GM12878 (cell line): ENCODE measurements around the gene TMEM132C. TPM values are rescaled to one million over a fixed set of nuclear protein-coding genes. Genes with fewer than 3 reads are reported as not detected.

Experiments
- ATAC-seq: fragments of 200-7000 bp; cut with Tn5 transposase; 3 replicates; pipeline ENCODE4 v1.9.1; 2020; ENCODE audit warnings: mild to moderate bottlenecking, moderate library complexity
- BruUV-seq: library from RNA; stranded (reverse); fragments of 400-500 nt; replicated peaks from 2 replicates; lab custom pipeline; 2021; lab: Mats Ljungman, UMichigan
- CTCF ChIA-PET: fragments of 300-600 bp; sonication (Branson Sonifier 250); formaldehyde crosslinking; extraction: SDS; loops from one replicate; lab custom pipeline; 2021; ENCODE audit warnings: inconsistent platforms; lab: Yijun Ruan, JAX
- POLR2A ChIA-PET: fragments of 350-600 bp; formaldehyde crosslinking; extraction: SDS; loops from one replicate; lab custom pipeline; 2021; ENCODE audit warnings: inconsistent platforms; lab: Charles Lee
- RAD21 ChIA-PET: fragments of 300-600 bp; sonication (Branson Sonifier 250); formaldehyde crosslinking; loops from one replicate; lab custom pipeline; 2023; ENCODE audit warnings: antibody characterized with exemption; ENCODE audit not compliant: unreplicated experiment; lab: Charles Lee
- SMC1A ChIA-PET: fragments of 300-600 bp; sonication (Branson Sonifier 250); formaldehyde crosslinking; loops from one replicate; lab custom pipeline; 2023; ENCODE audit not compliant: unreplicated experiment, uncharacterized antibody; lab: Charles Lee
- DNase-seq: peaks from one replicate; pipeline ENCODE4 v3.0.0-alpha.2; 2011; ENCODE audit warnings: low read depth, low spot score
- FAIRE-seq: peaks from 3 replicates; lab custom pipeline; 2011; peaks lifted over from hg19 to GRCh38; lab: Jason Lieb, UNC
- H2AFZ ChIP-seq: 2 replicates; pipeline ENCODE4 v1.6.0; 2011; ENCODE audit warnings: low read depth, low read length, control low read depth; ENCODE audit not compliant: control insufficient read depth
- H3K27ac ChIP-seq: 2 replicates; pipeline ENCODE4 v1.5.1; 2011; ENCODE audit warnings: control low read depth; ENCODE audit not compliant: control insufficient read depth, insufficient read depth
- H3K27me3 ChIP-seq, 2 experiments: replicated peaks in 1 of 2; 2 replicates each; pipeline versions ENCODE4 v1.6.0 to v1.6.1; 2011; ENCODE audit warnings: low read length in 1 of 2; ENCODE audit not compliant: control insufficient read depth in 2 of 2, insufficient read depth in 2 of 2
- H3K36me3 ChIP-seq, 2 experiments: 2 replicates each; pipeline ENCODE4 v1.5.1; 2011; ENCODE audit warnings: low read length in 1 of 2; ENCODE audit not compliant: control insufficient read depth in 2 of 2, insufficient read depth in 2 of 2
- H3K4me1 ChIP-seq: 2 replicates; pipeline ENCODE4 v1.6.1; 2011; ENCODE audit warnings: mild to moderate bottlenecking, low read length, moderate library complexity, mixed read lengths; ENCODE audit not compliant: control insufficient read depth, insufficient read depth
- H3K4me2 ChIP-seq: 2 replicates; pipeline ENCODE4 v1.6.0; 2011; ENCODE audit warnings: control low read depth; ENCODE audit not compliant: control insufficient read depth, insufficient read depth
- H3K4me3 ChIP-seq: fragments of 200-600 bp; sonication (generic); 2 replicates; pipeline ENCODE4 v1.5.1; 2016
- H3K79me2 ChIP-seq: 2 replicates; pipeline ENCODE4 v1.6.0; 2011; ENCODE audit warnings: low read length; ENCODE audit not compliant: control insufficient read depth, insufficient read depth
- H3K9ac ChIP-seq: 2 replicates; pipeline ENCODE4 v1.8.0; 2011; ENCODE audit warnings: low read length, control low read depth, mixed read lengths; ENCODE audit not compliant: control insufficient read depth, insufficient read depth
- H3K9me3 ChIP-seq: replicated peaks from 3 replicates; pipeline ENCODE4 v1.5.1; 2011; ENCODE audit warnings: mild to moderate bottlenecking, low read length; ENCODE audit not compliant: control insufficient read depth, insufficient read depth
- H4K20me1 ChIP-seq: 2 replicates; pipeline ENCODE4 v1.6.0; 2011; ENCODE audit not compliant: control insufficient read depth, insufficient read depth
- IKZF1 ChIP-seq: fragments of 450-650 bp; conservative IDR thresholded peaks from 2 replicates; pipeline ENCODE4 v1.6.1; 2017; ENCODE audit warnings: antibody characterized with exemption, mild to moderate bottlenecking
- KLF5 ChIP-seq: fragments of 450-650 bp; IDR thresholded peaks from 2 replicates; pipeline ENCODE4 v1.6.1; 2014; ENCODE audit warnings: mild to moderate bottlenecking; ENCODE audit not compliant: partially characterized antibody
- RFX5 ChIP-seq: IDR thresholded peaks from 2 replicates; pipeline ENCODE4 v1.6.1; 2011; ENCODE audit warnings: low read depth, low read length, improper control_type of control experiment
- SP1 ChIP-seq: IDR thresholded peaks from one replicate; pipeline ENCODE4 v1.6.1; 2011; ENCODE audit warnings: low read depth, low read length
- ZNF274 ChIP-seq: IDR thresholded peaks from one replicate; pipeline ENCODE4 v1.8.0; 2011; ENCODE audit not compliant: insufficient read length, insufficient read depth
- WGBS: methylation state at CpG from one replicate; pipeline ENCODE4 v1.1.6; 2016; ENCODE audit warnings: low lambda C conversion rate; ENCODE audit not compliant: insufficient replicate concordance, insufficient coverage; ENCODE audit errors: missing lambda C conversion rate; 5-methylcytosine and 5-hydroxymethylcytosine counted together
- in situ Hi-C: fragments of 300-500 bp; cut with MboI; formaldehyde crosslinking; loops from 9 replicates; pipeline ENCODE4 v1.14.3; 2018; ENCODE audit warnings: mixed read lengths
- intact Hi-C: fragments of 100-400 bp; cut with micrococcal nuclease; formaldehyde crosslinking; loops from one replicate; pipeline ENCODE4 v1.14.2; 2022; ENCODE audit not compliant: unreplicated experiment
- polyA plus RNA-seq, 11 experiments: library from polyadenylated mRNA; depleted of rRNA in 4 of 11; unstranded in 6 of 11; stranded (reverse) in 5 of 11; fragments of >200 nt; fragmentation: Nextera tagmentation in 4 of 11; fragmentation: Illumina TruSeq in 1 of 11; extraction: Ambion mirVana in 4 of 11; extraction: Trizol in 1 of 11; gene quantifications; 1 replicate in 1 of 11; 2 replicates in 10 of 11; pipeline versions ENCODE4 v1.2.1 to v1.2.3, GENCODE V29; 2011 to 2016; ENCODE audit warnings: inconsistent platforms in 2 of 11, missing spikeins in 2 of 11, low read depth in 1 of 11
- total RNA-seq, 4 experiments: library from RNA; depleted of rRNA in 3 of 4; stranded (reverse); fragments of >200 nt in 3 of 4; fragmentation: Illumina TruSeq in 1 of 4; extraction: Trizol in 1 of 4; gene quantifications; 2 replicates each; pipeline versions ENCODE4 v1.2.1 to v1.2.3, GENCODE V29; 2013 to 2021

TMEM132C gene
- total and polyA plus RNA-seq, 10 of the 15 experiments (the other 5 are each of a cell fraction or from before 2014, with no cell fraction given), result not detected

- intact Hi-C loops (no loop called here), in situ Hi-C loops (no loop called here)
- FAIRE-seq (no peak), ATAC-seq (no peak), DNase-seq (no peak)
- ChIA-PET SMC1A (no interaction called here), RAD21 (no interaction called here)
- H3K36me3 ChIP-seq, result no peaks in the 10 kb centered on the region
- no peak for TF ChIP-seq ZNF274
- no peak for TF ChIP-seq SP1
- TF ChIP-seq RFX5, result no peak
- TF ChIP-seq, all 136 proteins: peak for 0
- no peak overlapping the region for H3K9ac ChIP-seq
- POLR2A ChIA-PET, result no interaction called here
- H3K4me3 ChIP-seq, result no peak overlapping the region
- H2AFZ ChIP-seq, result no peak overlapping the region
- no peaks in the 10 kb centered on the region for H4K20me1 ChIP-seq
- no peak overlapping the region for H3K4me2 ChIP-seq
- no peaks in the 10 kb centered on the region for H3K4me1 ChIP-seq
- BruUV-seq, result no TSS peak
- H3K9me3 ChIP-seq, result no peaks in the 10 kb centered on the region; the same call in 2 of the 3 replicates
- no peaks in the 10 kb centered on the region for H3K79me2 ChIP-seq
- no peak overlapping the region for H3K27ac ChIP-seq
- no peaks in the 10 kb centered on the region for H3K27me3 ChIP-seq
- CTCF ChIA-PET, result no interaction called here
These were observed 408.6 kb downstream of the TMEM132C start for GRCh38 chr12:128675576-128675975.

DNA sequence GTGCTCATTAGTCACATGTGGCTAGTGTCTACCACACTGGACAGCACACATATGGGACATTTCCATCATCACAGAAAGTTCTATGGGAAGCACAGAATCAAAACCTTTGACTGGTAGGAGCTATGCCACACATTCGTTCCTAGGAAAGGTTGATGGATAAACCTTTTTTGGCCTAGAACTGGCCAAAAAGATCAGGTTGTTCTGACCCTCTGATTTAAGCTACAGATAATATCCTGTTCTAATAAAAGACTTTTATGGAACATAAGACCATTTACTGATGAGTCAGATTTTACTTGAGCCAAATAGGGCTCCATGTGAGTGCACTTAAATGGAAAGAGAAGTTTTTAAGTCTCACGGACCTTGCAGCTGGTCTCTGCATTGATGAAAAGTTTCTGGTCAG lies 413.6 kb downstream of the TMEM132C start:
- ChIA-PET SMC1A (no interaction called here), RAD21 (no interaction called here), CTCF (no interaction called here), POLR2A (no interaction called here)
- DNase-seq (no peak), ATAC-seq (no peak), FAIRE-seq (no peak)
- Histone ChIP-seq H3K79me2 (no peaks in the 10 kb centered on the region), H4K20me1 (no peaks in the 10 kb centered on the region), H3K9ac (no peak overlapping the region), H3K9me3 (no peaks in the 10 kb centered on the region; the same call in 2 of the 3 replicates), H3K27ac (no peak overlapping the region), H3K4me2 (no peak overlapping the region), H2AFZ (no peak overlapping the region), H3K36me3 (no peaks in the 10 kb centered on the region), H3K4me1 (no peaks in the 10 kb centered on the region), H3K4me3 (no peak overlapping the region), H3K27me3 (no peaks in the 10 kb centered on the region)
- in situ Hi-C loops (no loop called here), intact Hi-C loops (no loop called here)
- no TSS peak for BruUV-seq
- WGBS, result 0% methylated on average over 2 of the region's 2 CpGs
- TF ChIP-seq IKZF1 (no peak), KLF5 (no peak)
